Liver (tissue), 9 donors: ENCODE results near the gene MYO9A. TPM values are rescaled to one million over a fixed set of nuclear protein-coding genes. Genes with fewer than 3 reads are reported as not detected.

Source experiments
- DNase-seq: peaks from one replicate; pipeline ENCODE4 v3.0.0-alpha.2; 2017; ENCODE audit warnings: low spot score
- H3K27ac ChIP-seq, 2 donors: one replicate each; pipeline ENCODE4 v1.7.0; 2013; ENCODE audit warnings: inconsistent platforms in 2 of 2, low read length in 2 of 2, control low read depth in 1 of 2, low read depth in 1 of 2, mild to moderate bottlenecking in 1 of 2
- H3K27me3 ChIP-seq, 4 donors: one replicate each; pipeline versions ENCODE4 v1.6.1 to v1.7.0; 2013; ENCODE audit warnings: low read length in 3 of 4, inconsistent platforms in 1 of 4, mild to moderate bottlenecking in 1 of 4, moderate library complexity in 1 of 4; ENCODE audit not compliant: control insufficient read depth in 4 of 4, insufficient read depth in 4 of 4
- H3K36me3 ChIP-seq, 4 donors: one replicate each; pipeline versions ENCODE4 v1.6.1 to v1.7.0; 2013; ENCODE audit warnings: low read length in 3 of 4, mild to moderate bottlenecking in 3 of 4, low read depth in 1 of 4, moderate library complexity in 1 of 4; ENCODE audit not compliant: control insufficient read depth in 4 of 4, insufficient read depth in 3 of 4
- H3K4me1 ChIP-seq, 4 donors: one replicate each; pipeline versions ENCODE4 v1.6.1 to v1.7.0; 2013; ENCODE audit warnings: low read length in 3 of 4, mild to moderate bottlenecking in 3 of 4, moderate library complexity in 1 of 4; ENCODE audit not compliant: control insufficient read depth in 4 of 4, insufficient read depth in 4 of 4
- H3K4me3 ChIP-seq, 3 donors: one replicate each; pipeline versions ENCODE4 v1.6.1 to v1.7.0; 2013; ENCODE audit warnings: low read length in 3 of 3, control low read depth in 1 of 3, low read depth in 1 of 3, mild to moderate bottlenecking in 1 of 3
- H3K9ac ChIP-seq, 2 donors: one replicate each; pipeline ENCODE4 v1.7.0; 2013; ENCODE audit warnings: low read length in 2 of 2, mild to moderate bottlenecking in 2 of 2, moderate library complexity in 2 of 2, control low read depth in 1 of 2, low read depth in 1 of 2
- H3K9me3 ChIP-seq, 4 donors: one replicate each; pipeline versions ENCODE4 v1.6.1 to v1.7.0; 2013; ENCODE audit warnings: low read length in 3 of 4; ENCODE audit not compliant: control insufficient read depth in 4 of 4
- EGR1 ChIP-seq, 2 donors: IDR thresholded peaks; 2 replicates each; pipeline ENCODE4 v1.6.1; 2016 to 2018; ENCODE audit warnings: antibody characterized with exemption in 2 of 2, low read depth in 2 of 2
- FOXA1 ChIP-seq: IDR thresholded peaks from 2 replicates; pipeline ENCODE4 v1.6.1; 2016; ENCODE audit warnings: antibody characterized with exemption
- GABPA ChIP-seq, 2 donors: IDR thresholded peaks in 1 of 2; conservative IDR thresholded peaks in 1 of 2; 2 replicates each; pipeline ENCODE4 v1.6.1; 2016; ENCODE audit warnings: antibody characterized with exemption in 2 of 2, mild to moderate bottlenecking in 1 of 2, moderate library complexity in 1 of 2
- HNF4A ChIP-seq, 2 donors: conservative IDR thresholded peaks; 2 replicates each; pipeline ENCODE4 v1.6.1; 2016; ENCODE audit warnings: antibody characterized with exemption in 2 of 2, mild to moderate bottlenecking in 2 of 2
- HNF4G ChIP-seq: IDR thresholded peaks from 2 replicates; pipeline ENCODE4 v1.6.1; 2016; ENCODE audit warnings: antibody characterized with exemption
- JUND ChIP-seq, 2 donors: IDR thresholded peaks; 2 replicates each; pipeline ENCODE4 v1.6.1; 2016; ENCODE audit warnings: antibody characterized with exemption in 2 of 2
- REST ChIP-seq: IDR thresholded peaks from 2 replicates; pipeline ENCODE4 v1.6.1; 2016; ENCODE audit warnings: antibody characterized with exemption, mild to moderate bottlenecking
- RXRA ChIP-seq, 2 donors: IDR thresholded peaks; 2 replicates each; pipeline ENCODE4 v1.6.1; 2017 to 2018; ENCODE audit warnings: antibody characterized with exemption in 2 of 2, mild to moderate bottlenecking in 1 of 2
- SP1 ChIP-seq: IDR thresholded peaks from 2 replicates; pipeline ENCODE4 v1.6.1; 2018; ENCODE audit warnings: antibody characterized with exemption, mild to moderate bottlenecking
- TAF1 ChIP-seq: conservative IDR thresholded peaks from 2 replicates; pipeline ENCODE4 v1.6.1; 2016; ENCODE audit warnings: antibody characterized with exemption, mild to moderate bottlenecking
- WGBS: extraction: QIAGEN DNeasy Blood & Tissue Kit; methylation state at CpG from one replicate; pipeline ENCODE4 v1.1.7; 2013; 5-methylcytosine and 5-hydroxymethylcytosine counted together
- polyA plus RNA-seq, 2 donors: library from polyadenylated mRNA; stranded (reverse) in 1 of 2; unstranded in 1 of 2; fragments of 200-250 nt in 1 of 2; fragments of >200 nt in 1 of 2; fragmentation: Nextera tagmentation in 1 of 2; extraction: Ambion mirVana in 1 of 2; gene quantifications; one replicate each; pipeline versions ENCODE4 v1.2.1 to v1.2.3, GENCODE V29; 2013 to 2015
- total RNA-seq, 2 donors: library from RNA; depleted of rRNA; stranded (reverse); fragments of >200 nt; gene quantifications; one replicate each; pipeline ENCODE4 v1.2.3, GENCODE V29; 2014
- TF ChIP-seq, protein P1 (sequence below): fragments of 150-350 bp; IDR thresholded peaks from 2 replicates; pipeline ENCODE4 v1.5.1; 2017; ENCODE audit warnings: improper control_type of control experiment, low read depth, low read length; ENCODE audit not compliant: missing input control
- TF ChIP-seq, protein P2 (sequence below): IDR thresholded peaks from 2 replicates; pipeline ENCODE4 v1.6.1; 2016; ENCODE audit warnings: antibody characterized with exemption
- donor health status: healthy.
- donor health status: healthy.
- donor health status: healthy.
- donor health status: healthy.
- donor health status: healthy.

The MYO9A gene
- total and polyA plus RNA-seq, 4 donors, result 1.4 to 14.9 (median 8.4) TPM

- Histone ChIP-seq H3K4me3 (no peak overlapping the region), H3K36me3 (peaks cover 0 to 2% (median 0%) of the 10 kb centered on the region in 4 donors), H3K27ac (no peak overlapping the region), H3K9ac (no peak overlapping the region), H3K9me3 (no peaks in the 10 kb centered on the region), H3K4me1 (no peaks in the 10 kb centered on the region), H3K27me3 (no peaks in the 10 kb centered on the region)
- DNase-seq, result no peak
- TF ChIP-seq HNF4G, result no peak
- 86% methylated on average over 7 of the region's 7 CpGs for WGBS
Measured at GRCh38 chr15:71786673-71787072, 331.3 kb downstream of the MYO9A start.

DNA sequence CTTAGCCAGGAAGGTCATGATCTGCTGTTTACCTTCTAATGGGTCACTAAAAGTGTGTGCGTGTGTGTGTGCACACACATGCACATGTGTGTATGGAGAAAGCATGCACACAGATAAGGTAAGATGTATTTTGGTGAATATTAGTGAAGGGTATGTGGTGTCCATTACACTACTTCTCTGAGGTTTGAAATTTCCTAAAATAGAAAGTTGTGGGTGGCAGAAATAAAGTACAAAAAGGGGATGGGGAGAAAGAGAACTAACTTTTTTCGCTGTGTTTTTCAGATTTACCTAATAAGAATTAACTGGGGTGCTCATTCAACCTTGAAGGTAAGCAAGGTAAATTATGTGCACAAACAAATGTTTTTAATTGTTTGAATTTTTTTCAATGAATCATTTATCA is 332.0 kb downstream of the MYO9A start:
- TF ChIP-seq HNF4G, result no peak
- TF ChIP-seq RXRA (IDR thresholded peaks at IDR 0.05), result no peak
- TF ChIP-seq FOXA1, result no peak
- TF ChIP-seq HNF4A (conservative IDR thresholded peaks at IDR 0.05), result no peak
- TF ChIP-seq EGR1 (IDR thresholded peaks at IDR 0.05; ENCODE audit: low read depth in 2 of 2), result no peak
- TF ChIP-seq, protein P1, sequence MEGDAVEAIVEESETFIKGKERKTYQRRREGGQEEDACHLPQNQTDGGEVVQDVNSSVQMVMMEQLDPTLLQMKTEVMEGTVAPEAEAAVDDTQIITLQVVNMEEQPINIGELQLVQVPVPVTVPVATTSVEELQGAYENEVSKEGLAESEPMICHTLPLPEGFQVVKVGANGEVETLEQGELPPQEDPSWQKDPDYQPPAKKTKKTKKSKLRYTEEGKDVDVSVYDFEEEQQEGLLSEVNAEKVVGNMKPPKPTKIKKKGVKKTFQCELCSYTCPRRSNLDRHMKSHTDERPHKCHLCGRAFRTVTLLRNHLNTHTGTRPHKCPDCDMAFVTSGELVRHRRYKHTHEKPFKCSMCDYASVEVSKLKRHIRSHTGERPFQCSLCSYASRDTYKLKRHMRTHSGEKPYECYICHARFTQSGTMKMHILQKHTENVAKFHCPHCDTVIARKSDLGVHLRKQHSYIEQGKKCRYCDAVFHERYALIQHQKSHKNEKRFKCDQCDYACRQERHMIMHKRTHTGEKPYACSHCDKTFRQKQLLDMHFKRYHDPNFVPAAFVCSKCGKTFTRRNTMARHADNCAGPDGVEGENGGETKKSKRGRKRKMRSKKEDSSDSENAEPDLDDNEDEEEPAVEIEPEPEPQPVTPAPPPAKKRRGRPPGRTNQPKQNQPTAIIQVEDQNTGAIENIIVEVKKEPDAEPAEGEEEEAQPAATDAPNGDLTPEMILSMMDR, result no peak
- no peak for TF ChIP-seq GABPA (IDR thresholded peaks at IDR 0.05 in 1 of 2, conservative IDR thresholded peaks at IDR 0.05 in 1 of 2)
- TF ChIP-seq REST, result no peak
- TF ChIP-seq JUND (IDR thresholded peaks at IDR 0.05), result no peak
- TF ChIP-seq, protein P2, sequence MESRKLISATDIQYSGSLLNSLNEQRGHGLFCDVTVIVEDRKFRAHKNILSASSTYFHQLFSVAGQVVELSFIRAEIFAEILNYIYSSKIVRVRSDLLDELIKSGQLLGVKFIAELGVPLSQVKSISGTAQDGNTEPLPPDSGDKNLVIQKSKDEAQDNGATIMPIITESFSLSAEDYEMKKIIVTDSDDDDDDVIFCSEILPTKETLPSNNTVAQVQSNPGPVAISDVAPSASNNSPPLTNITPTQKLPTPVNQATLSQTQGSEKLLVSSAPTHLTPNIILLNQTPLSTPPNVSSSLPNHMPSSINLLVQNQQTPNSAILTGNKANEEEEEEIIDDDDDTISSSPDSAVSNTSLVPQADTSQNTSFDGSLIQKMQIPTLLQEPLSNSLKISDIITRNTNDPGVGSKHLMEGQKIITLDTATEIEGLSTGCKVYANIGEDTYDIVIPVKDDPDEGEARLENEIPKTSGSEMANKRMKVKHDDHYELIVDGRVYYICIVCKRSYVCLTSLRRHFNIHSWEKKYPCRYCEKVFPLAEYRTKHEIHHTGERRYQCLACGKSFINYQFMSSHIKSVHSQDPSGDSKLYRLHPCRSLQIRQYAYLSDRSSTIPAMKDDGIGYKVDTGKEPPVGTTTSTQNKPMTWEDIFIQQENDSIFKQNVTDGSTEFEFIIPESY, result no peak
- no peak for TF ChIP-seq SP1
- no peak for TF ChIP-seq TAF1
- no peaks in the 10 kb centered on the region for H3K27me3 ChIP-seq
- no peak overlapping the region for H3K9ac ChIP-seq
- no peak overlapping the region for H3K27ac ChIP-seq
- no peaks in the 10 kb centered on the region for H3K9me3 ChIP-seq
- no peak for DNase-seq
- H3K4me1 ChIP-seq, result no peaks in the 10 kb centered on the region
- 90% methylated on average over 2 of the region's 2 CpGs for WGBS
- H3K4me3 ChIP-seq, result no peak overlapping the region
- peaks cover 0 to 2% (median 0%) of the 10 kb centered on the region in 4 donors for H3K36me3 ChIP-seq
